ENCODE data around the gene MTCL1. TPM values are rescaled to one million over a fixed set of nuclear protein-coding genes. Genes with fewer than 3 reads are reported as not detected.
A peak's percentile ranks its signal among the peaks of the same experiment; 100 is the strongest.

Gene MTCL1
- total RNA-seq, 1 donor from 2014 or later: 100 TPM

GRCh38 chr18:8673256-8674209 lies 31.8 kb upstream of the MTCL1 start:
- H3K27me3 Mint-ChIP-seq (ENCODE audit: unreplicated experiment): no peaks in the 10 kb centered on the region
- H3K36me3 Mint-ChIP-seq (ENCODE audit: unreplicated experiment): peaks cover 4% of the 10 kb centered on the region
- no peak overlapping the region for H3K4me3 Mint-ChIP-seq (ENCODE audit: unreplicated experiment)
- peak overlapping the region; percentile 8 for H3K27ac Mint-ChIP-seq (ENCODE audit: unreplicated experiment)
- H3K4me1 Mint-ChIP-seq (ENCODE audit: low read depth, unreplicated experiment): peaks cover 8% of the 10 kb centered on the region
- DNase-seq: no peak
- peaks cover 3% of the 10 kb centered on the region for H3K9me3 Mint-ChIP-seq (ENCODE audit: unreplicated experiment)
- TF ChIP-seq CTCF (IDR thresholded peaks at IDR 0.05; ENCODE audit: partially characterized antibody, unreplicated experiment): no peak

- no peak overlapping the region for H3K27ac Mint-ChIP-seq (ENCODE audit: unreplicated experiment)
- no peak overlapping the region for H3K4me3 Mint-ChIP-seq (ENCODE audit: unreplicated experiment)
- no peaks in the 10 kb centered on the region for H3K27me3 Mint-ChIP-seq (ENCODE audit: unreplicated experiment)
- no peak for DNase-seq
- H3K9me3 Mint-ChIP-seq (ENCODE audit: unreplicated experiment): peaks cover 3% of the 10 kb centered on the region
- no peak for TF ChIP-seq CTCF (IDR thresholded peaks at IDR 0.05; ENCODE audit: partially characterized antibody, unreplicated experiment)
- H3K4me1 Mint-ChIP-seq (ENCODE audit: low read depth, unreplicated experiment): peaks cover 8% of the 10 kb centered on the region
- peaks cover 4% of the 10 kb centered on the region for H3K36me3 Mint-ChIP-seq (ENCODE audit: unreplicated experiment)
These were observed 30.3 kb upstream of the MTCL1 start for GRCh38 chr18:8675057-8675456.

GRCh38 chr18:8681196-8681595 lies 24.2 kb upstream of the MTCL1 start:
- H3K27ac Mint-ChIP-seq (ENCODE audit: unreplicated experiment): no peak overlapping the region
- no peak for DNase-seq
- no peak for TF ChIP-seq CTCF (IDR thresholded peaks at IDR 0.05; ENCODE audit: partially characterized antibody, unreplicated experiment)
- peaks cover 27% of the 10 kb centered on the region for H3K4me1 Mint-ChIP-seq (ENCODE audit: low read depth, unreplicated experiment)
- H3K4me3 Mint-ChIP-seq (ENCODE audit: unreplicated experiment): no peak overlapping the region
- H3K36me3 Mint-ChIP-seq (ENCODE audit: unreplicated experiment): no peaks in the 10 kb centered on the region
- H3K27me3 Mint-ChIP-seq (ENCODE audit: unreplicated experiment): peaks cover 7% of the 10 kb centered on the region
- peaks cover 9% of the 10 kb centered on the region for H3K9me3 Mint-ChIP-seq (ENCODE audit: unreplicated experiment)

GRCh38 chr18:8684577-8684976 lies 20.8 kb upstream of the MTCL1 start:
- H3K36me3 Mint-ChIP-seq (ENCODE audit: unreplicated experiment): no peaks in the 10 kb centered on the region
- H3K4me1 Mint-ChIP-seq (ENCODE audit: low read depth, unreplicated experiment): peaks cover 55% of the 10 kb centered on the region
- peaks cover 11% of the 10 kb centered on the region for H3K9me3 Mint-ChIP-seq (ENCODE audit: unreplicated experiment)
- peaks cover 7% of the 10 kb centered on the region for H3K27me3 Mint-ChIP-seq (ENCODE audit: unreplicated experiment)
- no peak for DNase-seq
- H3K27ac Mint-ChIP-seq (ENCODE audit: unreplicated experiment): peak overlapping the region; percentile 100
- peak overlapping the region; percentile 67 for H3K4me3 Mint-ChIP-seq (ENCODE audit: unreplicated experiment)
- no peak for TF ChIP-seq CTCF (IDR thresholded peaks at IDR 0.05; ENCODE audit: partially characterized antibody, unreplicated experiment)

Measured in glutamatergic neuron (in vitro differentiated cells).